ENCODE measurements around the gene DNAJC8.

DNAJC8 gene

DNA sequence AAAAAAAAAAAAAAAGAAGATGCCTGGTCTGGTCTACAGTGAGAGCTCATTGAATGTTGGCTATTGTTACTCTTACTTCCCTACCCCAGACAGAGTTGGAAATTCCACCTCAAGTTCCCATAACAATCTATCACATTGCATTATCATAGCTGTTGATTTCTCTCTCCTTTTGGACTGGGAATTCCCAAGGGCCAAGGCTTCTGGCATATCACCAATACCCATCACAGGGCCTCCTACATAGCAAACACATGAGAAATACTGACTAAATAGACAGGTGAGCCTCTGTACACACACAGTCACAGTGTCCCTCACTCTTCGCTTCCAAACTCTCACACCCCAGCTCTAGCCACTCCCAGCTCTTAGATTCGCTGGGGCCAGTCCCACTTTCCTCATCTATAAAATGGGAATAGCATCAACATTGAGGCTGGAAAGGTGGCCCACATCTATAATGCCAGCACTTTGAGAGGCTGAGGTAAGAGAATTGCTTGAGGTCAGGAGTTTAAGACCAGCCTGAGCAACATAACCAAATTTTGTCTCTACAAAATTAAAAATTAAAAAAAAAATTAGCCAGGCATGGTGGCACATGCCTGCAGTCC is 62.7 kb downstream of the DNAJC8 start:
- no peak for DNase-seq

DNA sequence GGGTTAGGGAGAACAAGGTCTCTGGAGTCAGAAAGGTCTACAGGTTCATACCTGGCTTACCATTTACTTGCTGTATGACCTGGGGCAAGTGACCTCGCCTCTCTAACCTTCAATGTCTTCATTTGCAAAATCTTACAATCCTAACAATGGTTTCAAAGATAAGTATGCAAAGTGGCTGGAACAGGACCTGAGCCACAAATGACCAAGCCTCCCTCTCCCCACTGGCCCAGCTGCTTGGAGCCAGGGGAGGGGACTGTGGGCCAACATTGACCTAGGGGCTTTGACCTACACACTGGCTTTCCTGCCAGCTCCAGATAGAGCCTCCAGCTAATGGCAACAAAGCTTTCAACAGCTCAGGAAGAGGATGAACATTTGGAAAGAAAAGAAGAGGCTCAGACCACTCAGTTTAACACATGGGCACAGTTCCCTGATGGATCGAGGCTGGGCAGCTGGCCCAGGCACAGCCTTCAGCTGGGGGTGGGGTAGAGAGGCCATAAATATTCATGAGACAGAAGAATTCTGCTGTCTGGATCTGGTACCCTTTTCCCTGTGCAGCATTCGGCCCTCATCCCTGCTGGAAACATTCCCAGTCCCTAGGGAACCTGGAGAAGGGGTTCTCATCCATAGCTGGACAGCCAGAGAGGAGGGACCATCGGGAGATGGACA is 69.2 kb downstream of the DNAJC8 start:
- DNase-seq, result no peak

DNA sequence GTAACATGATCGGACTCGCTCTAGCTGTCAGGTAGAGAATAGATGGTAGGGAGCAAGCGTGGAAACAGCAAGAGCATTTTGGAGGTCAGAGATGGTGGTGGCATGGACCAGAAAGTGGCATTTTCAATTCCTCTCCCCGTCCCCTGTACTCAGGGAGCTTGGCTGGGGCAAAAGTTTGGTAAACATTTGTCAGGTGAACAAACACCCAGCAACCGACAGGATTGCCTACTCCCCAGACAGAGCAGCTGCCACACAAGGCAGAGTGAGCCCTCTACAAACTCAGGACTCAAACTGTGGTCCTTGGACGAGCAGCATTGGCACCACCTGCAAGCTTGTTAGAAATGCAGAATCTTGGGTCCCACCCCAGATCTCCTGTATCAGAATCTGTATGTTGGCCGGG is 70.7 kb downstream of the DNAJC8 start:
- no peak for DNase-seq

DNA sequence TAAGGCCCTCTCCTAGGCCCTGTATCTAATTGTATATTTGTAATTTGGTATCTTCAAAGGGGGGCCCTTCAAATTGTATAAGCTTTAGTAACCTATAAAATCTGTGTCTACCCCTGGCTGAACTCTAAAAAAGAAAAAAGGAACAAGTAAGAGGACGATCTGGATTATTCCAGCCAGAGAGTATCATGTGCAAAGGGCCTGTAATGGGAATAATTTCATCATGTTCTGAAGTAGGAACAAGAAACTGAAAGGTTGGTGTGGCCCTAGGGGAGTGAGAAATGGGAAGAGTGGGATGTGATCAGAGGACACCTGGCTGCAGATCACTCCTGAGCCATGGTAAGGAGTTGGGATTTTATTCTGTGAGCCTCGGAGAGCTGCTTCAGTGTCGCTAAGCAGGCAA is 71.1 kb downstream of the DNAJC8 start:
- no peak for DNase-seq

DNA sequence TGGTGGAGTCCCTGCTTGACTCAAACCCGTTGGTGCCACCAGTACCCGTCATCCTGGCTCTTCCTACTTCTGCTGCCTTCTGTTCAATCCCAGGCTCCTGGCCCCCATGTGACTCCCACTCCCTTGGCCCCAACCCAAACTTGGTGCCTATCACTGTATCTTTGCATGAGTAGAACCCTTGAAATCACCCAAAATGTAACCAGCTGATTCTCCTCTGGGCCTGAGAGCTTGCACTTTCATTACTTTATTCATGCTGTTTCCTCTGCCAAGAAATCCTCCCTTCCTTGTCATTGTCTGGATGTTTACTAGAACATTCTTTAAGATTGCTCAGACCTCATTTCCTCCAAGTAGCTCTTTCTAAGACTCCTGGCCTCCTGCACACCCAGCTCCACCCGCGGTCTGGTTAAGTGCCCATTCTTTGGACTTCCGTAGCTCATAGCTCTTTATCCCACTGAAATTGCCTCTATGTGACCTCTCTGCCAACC is 72.0 kb downstream of the DNAJC8 start:
- no peak for DNase-seq

DNA sequence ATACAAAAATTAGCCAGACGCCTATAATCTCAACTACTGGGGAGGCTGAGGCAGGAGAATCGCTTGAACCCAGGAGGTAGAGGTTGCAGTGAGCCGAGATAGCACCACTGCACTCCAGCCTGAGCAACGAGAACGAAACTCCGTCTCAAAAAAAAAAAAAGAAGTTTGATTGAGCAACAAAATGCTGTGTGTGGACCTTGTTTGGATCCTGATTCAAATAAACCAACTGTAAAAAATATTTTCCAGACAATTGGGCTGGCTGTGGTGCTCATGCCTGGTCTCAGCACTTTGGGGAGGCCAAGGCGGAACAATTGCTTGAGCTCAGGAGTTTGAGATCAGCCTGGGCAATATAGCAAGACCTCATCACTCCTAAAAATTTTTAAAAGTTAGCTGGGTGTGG is 73.1 kb downstream of the DNAJC8 start:
- DNase-seq, result no peak

DNA sequence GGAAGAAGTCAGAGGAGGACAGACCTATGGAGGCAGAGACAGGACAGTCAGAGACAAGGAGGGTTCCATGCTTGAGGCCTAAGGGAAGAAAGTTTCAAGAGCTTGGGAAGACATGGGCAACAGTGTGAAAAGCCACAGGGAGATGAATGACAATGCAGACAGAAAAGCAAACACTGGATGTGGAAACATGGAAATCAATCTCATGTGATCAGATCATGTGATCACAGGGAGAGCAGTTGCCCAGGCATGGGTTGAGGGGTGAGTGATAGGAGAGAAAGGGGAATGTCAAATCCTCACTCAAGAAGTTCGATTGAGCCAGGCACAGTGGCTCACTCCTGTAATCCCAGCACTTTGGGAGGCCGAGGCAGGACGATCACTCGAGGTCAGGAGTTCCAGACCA is 73.6 kb downstream of the DNAJC8 start:
- no peak for DNase-seq

DNA sequence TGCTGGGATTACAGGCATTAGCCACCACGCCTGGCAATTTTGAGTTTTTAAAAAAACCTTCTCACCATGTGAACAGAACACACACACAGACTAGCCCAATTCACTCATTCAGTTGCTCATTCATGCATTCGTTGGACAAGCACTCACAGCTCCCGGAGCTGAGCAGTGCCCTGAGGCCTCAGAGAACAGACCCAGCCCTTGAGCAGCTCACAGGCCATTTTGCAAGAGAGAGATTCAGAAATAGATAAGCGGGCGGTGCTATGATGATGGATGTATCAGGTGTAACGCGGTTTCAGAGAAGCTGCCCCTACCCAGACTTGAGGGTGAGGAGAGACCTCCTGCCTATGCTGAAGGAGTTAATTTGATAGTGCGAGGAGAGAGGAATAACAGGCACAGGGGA is 74.9 kb downstream of the DNAJC8 start:
- DNase-seq, result no peak

DNA sequence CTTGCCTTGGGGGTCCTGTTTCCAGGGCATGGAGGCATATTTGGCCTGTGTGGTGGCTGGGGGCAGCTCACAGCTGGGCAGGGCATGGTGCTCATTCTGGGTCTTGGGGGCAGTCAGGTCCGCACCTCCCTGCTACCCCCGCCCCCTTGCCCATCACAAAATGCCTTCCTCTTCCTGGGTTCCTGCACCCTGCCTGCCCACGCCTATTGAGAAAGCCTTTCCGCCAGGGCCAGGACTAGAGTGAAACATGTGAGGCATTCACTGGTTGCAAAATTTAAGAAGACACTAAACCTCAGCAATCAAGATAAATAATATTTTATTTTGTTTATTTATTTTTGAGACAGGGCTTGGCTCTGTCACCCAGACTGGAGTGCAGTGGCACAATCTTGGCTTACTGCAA is 76.0 kb downstream of the DNAJC8 start:
- DNase-seq, result no peak

DNA sequence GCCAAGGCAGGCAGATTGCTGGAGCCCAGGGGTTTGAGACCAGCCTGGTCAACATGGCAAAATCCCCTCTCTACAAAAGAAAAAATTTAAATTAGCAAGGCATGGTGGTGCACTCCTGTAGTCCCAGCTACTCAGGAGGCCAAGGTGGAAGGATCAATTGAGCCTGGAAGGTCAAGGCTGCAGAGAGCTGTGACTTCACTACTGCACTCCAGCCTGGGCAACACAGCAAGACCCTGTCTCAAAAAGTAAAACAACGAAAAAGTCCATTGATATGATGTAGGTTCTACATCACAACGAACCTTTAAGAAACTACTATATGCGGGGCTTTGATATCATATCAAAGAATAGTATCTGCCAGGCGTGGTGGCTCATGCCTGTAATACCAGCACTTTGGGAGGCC is 77.2 kb downstream of the DNAJC8 start:
- no peak for DNase-seq

DNA sequence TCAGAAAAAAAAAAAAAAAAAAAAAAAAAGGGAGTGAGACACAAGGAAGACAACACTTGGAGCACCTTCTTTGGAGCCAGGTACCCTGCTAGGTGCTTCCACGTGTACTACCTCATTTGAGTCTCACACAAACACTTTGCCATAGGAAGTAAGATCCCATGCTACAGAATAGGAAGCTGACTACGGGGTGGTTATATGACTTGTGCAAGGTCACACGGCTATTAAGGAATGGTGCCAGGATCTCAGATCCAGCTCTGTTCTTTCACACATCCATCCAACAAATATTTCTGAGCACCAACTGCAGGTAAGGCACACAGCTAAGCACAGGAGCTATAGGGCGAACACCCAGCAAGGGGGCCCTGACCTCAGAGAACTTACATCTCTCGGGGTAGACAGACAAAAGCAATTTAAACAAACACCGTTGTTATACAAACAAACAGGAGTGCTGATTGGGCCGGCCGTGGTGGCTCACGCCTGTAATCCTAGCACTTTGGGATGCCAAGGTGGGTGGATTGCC is 78.7 kb downstream of the DNAJC8 start:
- no peak for DNase-seq
